Gastroesophageal sphincter (tissue), 3 donors: ENCODE measurements around the gene CPSF3.

Experiments used
- EP300 ChIP-seq: sonication (generic); formaldehyde crosslinking; IDR thresholded peaks from one replicate; pipeline ENCODE4 v1.6.1; 2017; ENCODE audit warnings: antibody characterized with exemption, mild to moderate bottlenecking
- POLR2A ChIP-seq, 2 donors: fragments of 450-650 bp; IDR thresholded peaks; one replicate each; pipeline ENCODE4 v1.6.1; 2017; ENCODE audit warnings: antibody characterized with exemption in 2 of 2, mild to moderate bottlenecking in 2 of 2, moderate library complexity in 1 of 2
- POLR2AphosphoS5 ChIP-seq: sonication (generic); formaldehyde crosslinking; IDR thresholded peaks from one replicate; pipeline ENCODE4 v1.6.1; 2017; ENCODE audit warnings: antibody characterized with exemption
- TF ChIP-seq, protein P1 (sequence below), 4 experiments: fragments of 200-600 bp in 2 of 4; fragments of 450-650 bp in 2 of 4; sonication (generic) in 1 of 4; IDR thresholded peaks; one replicate each; pipeline ENCODE4 v1.5.1; 2017 to 2019; ENCODE audit warnings: antibody characterized with exemption in 4 of 4, mild to moderate bottlenecking in 2 of 4, moderate library complexity in 2 of 4

GRCh38 chr2:9420495-9420894 is 3.0 kb upstream of the CPSF3 start:
- TF ChIP-seq, protein P1, sequence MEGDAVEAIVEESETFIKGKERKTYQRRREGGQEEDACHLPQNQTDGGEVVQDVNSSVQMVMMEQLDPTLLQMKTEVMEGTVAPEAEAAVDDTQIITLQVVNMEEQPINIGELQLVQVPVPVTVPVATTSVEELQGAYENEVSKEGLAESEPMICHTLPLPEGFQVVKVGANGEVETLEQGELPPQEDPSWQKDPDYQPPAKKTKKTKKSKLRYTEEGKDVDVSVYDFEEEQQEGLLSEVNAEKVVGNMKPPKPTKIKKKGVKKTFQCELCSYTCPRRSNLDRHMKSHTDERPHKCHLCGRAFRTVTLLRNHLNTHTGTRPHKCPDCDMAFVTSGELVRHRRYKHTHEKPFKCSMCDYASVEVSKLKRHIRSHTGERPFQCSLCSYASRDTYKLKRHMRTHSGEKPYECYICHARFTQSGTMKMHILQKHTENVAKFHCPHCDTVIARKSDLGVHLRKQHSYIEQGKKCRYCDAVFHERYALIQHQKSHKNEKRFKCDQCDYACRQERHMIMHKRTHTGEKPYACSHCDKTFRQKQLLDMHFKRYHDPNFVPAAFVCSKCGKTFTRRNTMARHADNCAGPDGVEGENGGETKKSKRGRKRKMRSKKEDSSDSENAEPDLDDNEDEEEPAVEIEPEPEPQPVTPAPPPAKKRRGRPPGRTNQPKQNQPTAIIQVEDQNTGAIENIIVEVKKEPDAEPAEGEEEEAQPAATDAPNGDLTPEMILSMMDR (IDR thresholded peaks at IDR 0.05): no peak
- no peak for TF ChIP-seq EP300
- TF ChIP-seq POLR2A (IDR thresholded peaks at IDR 0.05): no peak
- no peak for TF ChIP-seq POLR2AphosphoS5
